Brain pericyte (primary cell): ENCODE measurements around the gene MFRP.

Experiments
- DNase-seq: peaks from one replicate; pipeline ENCODE4 v3.0.0-alpha.2; 2012; ENCODE audit warnings: low read depth, low spot score

Gene MFRP

DNA sequence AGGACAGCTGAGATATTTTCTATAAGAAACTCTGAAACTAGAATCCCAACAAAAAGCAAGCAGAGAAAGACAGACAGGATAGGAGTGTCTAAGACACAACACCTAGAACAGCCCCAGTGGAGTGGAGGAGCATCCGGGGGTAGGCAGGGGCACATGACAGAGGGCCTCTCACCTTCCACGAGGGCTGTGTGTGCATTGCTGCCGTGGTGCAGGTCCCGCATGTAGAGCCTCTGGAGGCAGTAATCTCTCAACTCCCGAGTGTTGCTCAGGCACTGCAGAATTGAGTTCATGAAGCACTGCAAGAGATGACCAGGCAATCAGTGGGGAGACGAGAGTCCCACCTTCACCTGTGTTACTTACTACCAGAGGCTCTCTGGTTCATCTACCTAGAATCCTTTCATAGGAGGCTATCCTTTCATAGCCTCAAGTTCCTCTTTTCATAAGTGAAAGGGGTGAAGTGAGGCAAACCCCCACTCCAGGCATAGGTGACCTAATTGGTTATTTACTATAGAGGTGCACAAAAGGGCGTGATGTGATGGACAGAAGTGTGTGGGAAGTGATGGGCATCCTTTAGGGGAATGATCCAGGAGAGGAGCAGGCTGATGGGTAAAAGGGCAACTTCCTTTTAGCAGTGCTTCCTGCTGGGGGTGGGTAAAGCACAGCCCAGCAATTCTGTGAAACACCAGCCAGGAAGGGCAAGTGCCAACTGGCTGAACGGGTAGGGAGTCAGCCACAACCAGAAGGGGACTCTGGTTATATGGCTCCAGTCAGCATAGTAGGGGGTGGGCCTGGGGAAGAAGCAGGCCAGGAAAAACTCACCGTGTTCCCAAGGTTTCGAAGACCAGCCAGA, 13.1 kb upstream of the MFRP start:
- DNase-seq, result no peak

DNA sequence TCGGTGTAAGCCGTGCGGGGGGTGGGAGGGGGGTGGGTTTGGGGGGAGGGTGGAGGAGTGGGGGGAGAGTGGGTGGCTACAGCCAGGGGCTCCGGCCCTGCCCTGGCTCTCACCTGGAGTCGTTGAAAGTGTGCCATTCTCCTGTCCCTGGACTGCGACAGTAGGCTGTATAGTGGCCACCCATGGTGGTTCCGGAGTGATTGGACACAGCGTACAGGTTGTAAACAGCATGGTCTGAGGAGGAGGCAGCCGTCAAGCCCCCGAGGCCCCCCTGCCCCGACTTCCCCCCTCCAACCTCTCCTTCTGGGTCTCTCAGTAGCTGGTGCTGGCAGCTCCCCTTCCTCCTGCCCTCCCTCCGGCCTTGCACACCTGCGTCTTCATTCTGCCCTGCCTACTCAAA, 10.6 kb upstream of the MFRP start:
- DNase-seq, result no peak

DNA sequence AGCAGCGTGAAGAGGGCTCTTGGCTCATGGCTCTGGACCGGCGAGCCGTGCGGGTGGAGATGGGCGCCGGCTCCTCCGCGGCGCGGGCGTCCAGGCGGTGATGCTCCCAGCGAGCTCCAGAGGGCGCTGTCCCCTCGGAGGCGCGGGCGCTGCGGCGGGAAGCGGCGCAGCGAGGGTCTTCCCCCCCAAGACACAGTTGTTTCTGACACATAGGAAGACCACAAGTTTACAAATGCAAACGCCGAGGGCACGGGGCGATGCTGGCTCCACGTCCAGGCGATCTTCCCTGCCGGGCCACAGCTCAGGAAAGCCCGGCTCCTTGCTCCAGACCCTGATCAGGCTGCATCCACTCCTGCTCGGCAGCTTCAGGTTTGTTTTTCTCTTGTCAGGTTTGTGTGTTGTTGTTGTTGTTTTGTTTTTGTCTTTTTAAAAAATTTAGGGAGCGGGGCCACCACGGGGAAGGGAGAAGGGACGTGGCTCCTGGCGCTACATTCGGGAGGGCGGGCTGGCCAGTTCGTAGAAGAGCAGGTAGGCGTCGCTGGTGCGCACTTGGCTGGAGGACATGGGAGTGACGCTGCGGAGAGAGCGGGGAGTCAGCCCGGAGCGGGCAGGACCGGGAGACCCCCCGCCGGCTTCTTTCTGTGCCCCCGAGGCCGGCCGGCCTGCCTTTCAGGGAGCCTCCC, 10.0 kb upstream of the MFRP start:
- DNase-seq, result no peak

DNA sequence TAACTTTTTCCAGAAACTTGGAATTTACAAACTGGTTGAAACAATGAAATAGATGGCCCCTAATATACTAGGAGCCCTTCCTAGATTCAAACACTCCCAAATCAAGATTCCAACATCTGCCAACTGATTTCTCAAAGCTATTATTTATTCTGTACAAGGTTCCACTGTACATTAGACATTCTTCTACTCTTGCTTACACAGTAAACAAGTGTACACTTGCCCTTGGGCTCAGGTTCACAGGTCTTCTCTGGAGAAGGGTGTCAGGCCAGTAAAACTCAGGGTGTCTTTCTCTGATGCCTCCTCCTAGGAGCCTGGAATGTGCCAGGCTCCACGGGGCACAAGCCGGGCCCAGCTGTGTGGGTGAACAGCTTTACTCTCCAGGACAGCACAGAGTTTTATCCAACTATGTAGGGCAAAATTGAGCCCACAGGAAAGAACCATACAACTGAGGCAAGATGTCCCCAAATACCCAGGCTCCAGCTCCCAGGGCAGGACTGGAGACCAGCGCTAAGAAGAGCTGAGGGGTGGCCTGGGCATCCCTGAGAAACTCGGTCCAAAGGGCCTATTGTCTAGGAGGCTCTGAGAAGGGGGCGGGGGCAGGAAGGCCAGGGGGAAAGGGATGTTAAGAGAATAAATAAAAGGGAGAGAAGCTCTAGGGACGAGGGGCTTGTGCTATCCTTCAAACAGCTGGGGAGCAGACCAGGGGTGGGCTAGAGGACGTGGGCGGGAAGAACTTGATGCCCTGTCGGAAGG, 8.8 kb upstream of the MFRP start:
- DNase-seq, result no peak

DNA sequence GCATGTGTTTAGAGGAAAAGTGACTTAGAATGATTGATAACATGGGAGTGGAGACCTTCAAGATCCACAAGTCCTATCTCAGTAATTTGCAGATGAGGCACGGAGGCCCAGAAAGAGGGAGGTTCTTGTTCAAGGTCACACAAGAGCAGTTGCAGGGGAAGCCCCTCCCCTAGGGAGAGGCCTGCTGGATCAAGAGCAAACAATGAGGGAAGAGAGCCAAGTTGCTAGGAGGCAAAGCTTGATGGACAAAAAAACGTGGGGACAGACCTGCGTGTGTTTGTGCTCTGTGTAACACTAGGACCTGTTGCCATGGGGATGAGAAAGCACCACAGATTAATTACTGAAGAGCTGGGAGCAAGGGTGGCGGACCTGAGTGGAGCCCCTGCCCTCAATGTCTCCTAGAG, 6.4 kb upstream of the MFRP start:
- no peak for DNase-seq

DNA sequence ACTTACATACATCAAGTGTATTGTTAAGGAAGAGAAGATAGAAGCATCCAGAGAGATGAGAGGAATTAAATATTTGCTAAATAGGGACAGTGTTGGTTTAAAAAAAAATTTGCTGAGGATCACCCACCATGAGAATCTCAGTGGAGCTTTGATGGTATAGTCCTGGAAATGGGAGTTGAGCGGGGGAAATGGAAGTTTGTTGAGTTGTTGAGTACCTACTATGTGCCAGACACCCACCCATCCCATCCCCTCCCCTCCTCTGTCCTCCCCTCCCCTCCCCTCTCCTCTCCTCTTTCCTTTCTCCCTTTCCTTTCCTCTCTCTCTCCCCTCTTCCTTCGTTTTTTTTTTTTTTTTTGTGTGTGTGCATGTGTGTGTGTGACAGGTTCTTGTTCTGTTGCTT, 4.7 kb upstream of the MFRP start:
- DNase-seq, result no peak

DNA sequence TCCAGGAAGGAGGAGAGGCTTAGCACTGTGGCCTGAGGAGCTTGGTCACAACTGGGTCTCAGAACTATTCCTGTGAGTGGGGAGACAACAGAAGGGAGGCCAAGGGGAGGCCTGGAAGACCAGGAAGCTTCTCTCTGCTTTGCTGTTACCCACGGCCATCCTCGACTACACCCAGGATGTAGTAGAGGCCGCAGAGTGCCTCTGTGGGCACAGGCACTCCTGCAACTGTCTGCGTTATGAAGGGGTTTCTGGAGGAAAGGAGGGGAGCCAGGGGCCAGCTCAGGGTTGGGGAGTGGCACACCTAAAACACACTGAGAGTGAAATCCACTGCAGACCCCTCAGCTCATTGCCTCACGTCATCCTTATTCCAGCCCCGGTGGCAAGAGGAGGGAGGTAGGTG, 3.8 kb upstream of the MFRP start:
- no peak for DNase-seq

DNA sequence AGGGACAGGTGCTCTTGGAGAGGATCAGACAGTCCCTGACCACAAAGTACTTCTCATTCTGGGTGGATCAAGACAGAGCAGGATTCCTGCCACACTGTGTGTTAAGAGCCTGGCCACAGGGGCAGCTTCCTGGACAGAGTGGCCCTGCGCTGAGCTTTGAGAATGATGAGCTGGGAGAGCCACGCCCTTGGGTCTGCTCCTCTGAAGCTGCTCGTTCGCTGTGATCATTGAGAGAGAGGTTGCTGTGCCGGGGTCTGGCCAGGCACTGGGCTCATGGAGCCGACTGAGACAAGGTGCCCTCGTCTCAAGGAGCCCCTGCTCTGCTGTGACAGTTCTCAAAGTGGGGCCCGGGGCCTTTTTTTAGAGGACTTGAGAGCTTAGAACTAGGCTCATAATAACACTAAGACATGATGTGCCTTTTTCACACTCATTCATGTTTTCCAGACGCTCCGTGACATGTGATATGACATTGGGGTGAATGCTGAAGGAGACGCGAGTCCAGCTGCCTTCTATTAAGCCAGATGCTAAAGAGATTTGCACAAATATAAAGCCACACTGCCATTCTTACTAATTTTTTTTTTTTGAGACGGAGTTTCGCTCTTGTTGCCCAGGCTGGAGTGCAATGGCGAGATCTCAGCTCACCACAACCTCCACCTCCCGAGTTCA, 1.6 kb upstream of the MFRP start:
- no peak for DNase-seq

DNA sequence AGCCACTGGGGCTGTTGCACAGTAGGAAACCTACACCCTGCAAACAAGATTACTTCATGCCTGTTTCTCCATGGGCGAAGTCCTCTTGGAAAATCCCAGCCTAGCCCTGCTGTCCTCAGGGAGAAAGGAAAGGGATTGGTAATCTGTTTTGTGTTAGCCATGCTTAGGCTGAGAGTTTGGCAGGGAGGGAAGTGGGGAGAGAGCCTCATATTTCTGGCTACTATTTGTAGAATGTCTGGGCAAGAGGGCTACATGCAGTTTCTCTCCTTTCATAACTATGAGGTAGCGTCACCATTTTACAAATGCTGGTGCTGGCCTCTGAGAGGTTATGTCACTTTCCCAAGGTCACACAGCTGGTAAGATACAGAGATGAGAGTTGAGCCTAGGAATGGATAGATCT, 737 bp upstream of the MFRP start:
- no peak for DNase-seq

DNA sequence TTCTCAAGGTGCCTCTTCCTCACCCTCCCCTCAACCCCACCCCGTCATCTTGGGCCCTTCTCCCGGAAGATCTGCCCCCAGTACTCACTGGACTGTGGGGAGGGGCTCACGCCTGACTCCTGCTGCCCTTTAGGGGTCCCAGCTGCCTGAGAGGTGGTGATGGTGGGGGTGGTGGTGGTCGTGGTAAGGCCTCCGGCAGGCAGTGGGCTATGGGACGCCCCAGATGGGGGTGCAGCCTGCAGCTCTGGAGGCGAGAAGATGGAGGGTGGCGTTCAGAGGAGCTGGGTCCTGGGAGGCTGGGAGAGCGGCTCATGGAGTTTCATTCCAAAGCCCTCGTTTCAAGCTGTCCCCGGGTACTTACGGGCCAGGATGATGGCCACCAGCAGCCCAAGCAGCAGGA, 820 bp downstream of the MFRP start:
- DNase-seq, result no peak

DNA sequence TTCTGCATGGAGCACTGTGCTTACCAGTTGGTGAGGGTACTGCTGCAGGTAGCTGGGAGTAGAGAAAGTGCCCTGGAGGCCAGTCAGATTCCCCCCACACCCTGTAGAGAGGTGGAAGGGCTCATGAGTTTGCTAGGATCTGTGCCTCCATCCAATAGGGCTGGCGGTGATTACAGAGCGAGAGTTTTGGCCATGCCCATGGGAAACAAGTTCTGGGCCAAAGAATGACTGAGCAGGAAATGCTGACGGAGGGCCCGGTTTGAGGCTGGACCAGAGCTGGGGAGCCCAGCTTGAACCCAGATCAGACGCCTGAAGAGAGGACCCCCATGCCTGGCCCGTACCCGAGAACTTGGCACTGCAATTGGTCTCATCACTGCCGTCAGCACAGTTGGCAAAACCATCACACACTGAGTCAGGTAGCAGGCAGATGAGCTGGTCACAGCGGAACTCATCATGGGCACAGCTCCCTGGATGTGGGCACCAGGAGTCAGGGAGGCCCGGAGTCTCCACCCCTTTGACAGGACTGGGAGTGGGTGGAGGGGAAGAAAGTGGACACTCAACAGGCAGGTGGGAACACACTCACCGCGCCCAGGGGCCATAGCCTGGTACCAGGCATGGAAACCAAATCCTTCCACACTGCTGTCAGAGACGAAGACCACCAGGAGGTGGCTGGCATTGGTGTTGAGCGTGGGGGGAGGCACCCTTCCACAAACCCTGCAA, 2.1 kb downstream of the MFRP start:
- no peak for DNase-seq

DNA sequence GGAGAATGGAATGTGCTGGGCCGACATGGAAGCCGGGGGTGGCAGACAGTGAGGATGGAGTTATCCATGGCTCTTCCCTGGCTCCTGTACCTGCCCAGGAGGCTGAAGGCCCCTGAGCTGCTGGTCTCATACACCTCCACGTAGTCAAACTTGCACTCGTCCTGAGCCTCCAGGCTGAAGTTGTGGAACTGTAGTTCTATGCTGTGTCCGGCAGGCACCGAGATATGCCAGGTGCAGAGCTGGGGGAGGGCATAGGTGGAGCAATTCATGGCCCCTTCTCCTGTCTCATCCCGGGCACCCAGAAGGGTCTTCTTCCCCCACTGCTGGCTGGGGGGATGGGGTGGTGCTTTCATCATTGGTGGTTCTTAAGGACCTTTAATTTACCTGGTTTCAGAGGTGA, 2.8 kb downstream of the MFRP start:
- no peak for DNase-seq

DNA sequence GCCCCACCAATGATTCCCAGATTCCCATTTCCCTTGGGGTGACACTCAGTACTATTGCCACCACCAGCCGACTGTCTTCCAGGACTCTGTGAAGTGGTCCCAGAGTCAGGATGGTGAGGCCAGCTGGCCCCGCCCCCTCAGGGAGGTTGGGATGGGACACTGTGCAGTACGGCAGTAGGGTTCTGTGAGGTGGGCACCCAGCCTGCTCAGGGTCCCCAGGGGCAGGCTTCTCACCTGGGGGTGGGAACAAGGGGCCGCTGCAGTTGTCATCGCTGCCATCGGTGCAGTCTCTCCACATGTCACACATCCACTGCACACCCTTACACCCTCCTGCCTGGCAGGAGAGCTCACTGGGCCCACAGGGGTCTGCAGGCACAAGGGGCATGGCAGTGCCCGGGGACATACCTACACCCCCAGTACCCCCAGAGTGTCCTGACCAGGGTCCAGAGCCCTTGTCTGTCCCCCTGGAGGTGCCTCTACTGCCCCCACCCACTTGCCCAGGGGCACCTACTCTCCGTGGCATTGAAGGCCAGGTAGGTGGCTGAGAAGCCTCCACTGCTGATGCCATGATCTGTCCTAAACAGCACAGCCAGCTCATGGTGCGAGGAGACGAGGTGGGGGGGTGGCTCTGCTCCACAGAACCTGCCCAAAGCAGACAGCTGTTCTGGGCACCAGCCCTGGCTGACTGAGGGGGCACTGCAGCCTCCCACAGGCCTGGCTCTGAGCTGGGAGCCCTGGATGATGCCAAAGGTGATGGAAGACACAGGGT, 4.0 kb downstream of the MFRP start:
- DNase-seq, result no peak

DNA sequence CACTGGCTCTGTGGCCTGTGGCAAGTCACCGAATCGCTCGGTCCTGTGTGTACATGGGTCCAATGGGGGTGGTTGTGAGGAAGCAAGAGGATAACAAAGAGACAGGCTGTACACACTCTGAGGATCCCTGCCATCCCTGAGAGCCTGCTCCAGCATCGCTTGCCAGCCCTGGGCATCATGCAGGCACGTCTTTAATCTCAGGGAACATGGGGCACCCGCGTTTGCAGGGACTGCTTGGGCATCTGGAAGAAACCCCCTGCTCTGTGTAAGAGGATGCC, 4.5 kb downstream of the MFRP start:
- DNase-seq, result no peak

DNA sequence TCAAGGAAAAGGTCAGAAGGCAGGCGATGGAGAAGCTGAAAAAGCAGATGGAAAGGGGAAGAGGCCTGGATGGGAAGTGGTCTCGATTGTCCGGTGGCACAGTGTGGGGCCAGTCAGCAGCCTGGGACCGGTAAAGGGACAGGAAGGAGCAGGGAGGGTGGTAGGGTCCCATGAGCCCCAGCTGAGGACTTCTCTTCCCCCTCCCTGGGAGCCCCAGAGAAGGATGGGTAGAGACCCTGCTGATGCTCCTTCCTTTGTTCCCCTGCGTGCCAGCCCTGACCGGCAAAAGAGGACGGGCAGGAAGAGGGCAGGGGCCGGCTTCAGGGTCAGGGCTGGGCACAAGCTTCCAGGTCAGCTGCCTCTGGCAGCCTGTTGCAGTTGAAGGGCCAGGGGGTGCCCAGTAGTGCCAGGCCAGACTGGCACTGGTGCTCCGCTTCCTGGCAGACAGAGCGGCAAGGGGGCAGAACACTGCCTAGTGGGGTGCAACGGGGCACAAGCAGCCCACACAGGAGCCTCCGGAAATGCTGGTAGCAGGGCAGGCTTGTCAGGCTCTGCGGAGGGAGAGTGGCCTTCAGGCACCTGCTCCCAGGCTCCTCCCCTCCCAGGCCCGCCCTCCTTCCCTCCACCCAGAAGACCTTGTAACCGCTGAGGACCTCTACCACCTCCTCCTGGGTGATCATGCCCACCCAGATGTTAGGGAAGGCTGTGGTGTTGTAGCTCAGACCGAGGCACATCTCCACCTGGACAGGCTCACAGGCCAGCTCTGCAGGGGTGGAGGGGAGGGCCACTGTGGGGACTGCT, 5.1 kb downstream of the MFRP start:
- no peak for DNase-seq

DNA sequence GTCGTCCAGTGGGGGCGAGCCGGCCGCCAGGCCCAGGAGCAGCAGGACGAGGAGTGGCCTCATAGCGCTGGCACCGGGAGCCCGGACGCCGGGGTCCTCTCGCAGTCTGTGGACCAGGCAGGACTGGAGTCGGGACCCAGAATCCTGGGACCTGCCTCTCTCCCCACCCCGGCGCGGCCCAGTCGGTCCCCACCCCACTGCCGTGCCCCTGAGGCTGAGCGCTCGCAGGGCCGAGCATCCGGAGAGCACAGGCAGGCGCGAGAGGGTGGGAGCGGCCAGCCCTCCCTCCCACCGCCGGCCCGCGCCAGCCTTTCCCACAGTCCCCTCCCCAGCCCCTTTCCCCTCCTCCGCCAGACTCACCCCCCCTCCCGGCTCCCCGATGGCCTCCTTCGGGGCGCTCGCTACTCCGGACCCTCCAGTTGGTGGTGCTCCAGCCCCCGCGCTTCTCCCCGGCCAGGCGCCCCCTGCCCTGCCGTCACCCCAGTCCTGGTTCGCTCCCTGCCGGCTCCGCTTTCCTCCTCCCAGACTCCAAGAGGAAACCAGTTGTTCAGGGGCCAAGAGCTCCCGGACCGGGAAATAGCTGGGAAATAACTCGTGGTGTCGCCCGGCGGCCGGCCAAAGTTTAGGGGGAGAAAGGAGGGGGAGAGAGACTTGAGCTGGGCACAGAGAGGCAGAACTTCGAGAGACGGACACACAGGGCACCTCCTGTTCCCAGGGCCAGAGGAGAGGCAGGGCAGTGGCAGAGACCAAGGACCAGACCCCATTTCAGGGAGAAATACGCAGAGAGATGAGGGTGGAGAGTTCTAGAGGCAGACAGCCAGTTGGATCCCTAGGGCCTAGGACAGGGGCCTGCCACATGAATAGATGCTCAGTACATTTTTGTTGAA, 5.9 kb downstream of the MFRP start, which contains the start of gene C1QTNF5:
TSS of gene C1QTNF5 (minus strand) at position 549 of the 887 bp plus-strand sequence. CDS start at position 63, 486 bp downstream.
- no peak for DNase-seq

DNA sequence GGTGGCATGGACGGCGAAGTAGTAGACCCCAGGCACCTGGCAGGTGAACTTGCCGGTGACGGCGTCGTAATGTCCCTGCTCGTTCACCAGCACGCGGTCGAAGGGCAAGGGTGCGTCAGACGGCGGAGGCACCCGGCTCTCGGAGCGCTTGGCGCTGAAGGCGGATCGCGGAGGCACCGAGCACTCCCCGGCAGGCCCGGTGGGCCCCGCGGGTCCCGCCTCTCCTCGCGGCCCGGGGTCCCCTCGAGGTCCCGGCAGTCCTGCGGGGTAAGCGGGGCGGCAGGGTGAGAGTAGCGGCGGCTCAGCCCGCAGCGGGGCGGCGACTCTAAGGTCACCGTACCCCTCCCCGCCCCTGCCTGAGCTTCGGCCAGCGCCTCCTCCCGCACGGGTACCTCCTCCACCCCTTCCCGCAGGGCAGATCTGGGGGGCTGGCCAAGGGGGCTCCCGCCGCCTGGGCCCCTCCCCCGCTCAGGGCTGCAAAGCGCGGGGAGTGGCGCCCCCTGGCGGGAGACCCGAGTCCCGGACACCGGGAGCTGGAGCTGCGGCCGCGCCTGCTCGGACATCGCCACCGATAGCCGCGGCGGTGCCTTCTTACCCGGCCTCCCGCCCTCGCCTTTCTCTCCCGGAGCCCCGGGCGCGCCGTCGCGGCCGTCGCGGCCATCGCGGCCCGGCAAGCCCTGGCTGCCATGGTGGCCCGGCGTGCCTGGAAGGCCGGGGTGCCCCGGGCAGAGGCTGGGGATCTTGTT, 6.7 kb downstream of the MFRP start:
- no peak for DNase-seq

DNA sequence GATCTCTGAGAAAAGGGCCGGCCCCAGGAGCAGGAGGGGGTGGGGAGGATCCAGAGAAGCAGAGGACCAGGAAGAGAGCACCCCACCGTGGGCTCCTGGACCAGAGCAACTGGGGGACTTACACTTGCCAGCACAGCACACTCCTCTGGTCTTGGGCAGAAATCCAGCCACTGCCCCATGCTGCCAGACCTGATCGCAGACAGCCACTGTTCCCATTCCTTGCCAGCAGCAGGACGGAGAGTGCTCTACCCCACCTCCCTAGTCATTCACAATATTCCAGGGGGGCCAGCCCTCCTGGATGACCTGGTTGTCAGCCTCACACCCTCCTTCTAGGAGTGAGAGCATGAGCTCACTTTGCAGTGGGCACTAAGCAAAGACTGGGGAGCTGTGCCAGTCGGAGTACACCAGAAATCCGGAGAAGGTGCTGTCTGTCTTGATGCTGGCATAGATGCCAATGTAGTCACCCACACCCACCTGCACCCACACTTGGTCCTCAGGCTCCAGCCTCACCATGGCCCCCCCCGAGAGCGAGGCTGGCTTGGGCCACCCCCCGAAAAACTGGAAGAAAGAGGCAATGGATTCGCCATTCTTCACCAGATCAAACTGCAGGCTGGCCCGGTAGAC, 7.4 kb downstream of the MFRP start:
- DNase-seq, result no peak
